HG03159 (cell line): ENCODE measurements around the gene CHRM1.

ENCODE experiments used
- ATAC-seq: cut with Tn5 transposase; IDR thresholded peaks from one replicate; pipeline ENCODE4 v1.9.1; 2021; ENCODE audit warnings: mild to moderate bottlenecking, moderate library complexity; ENCODE audit not compliant: unreplicated experiment

CHRM1 gene

GRCh38 chr11:62926680-62927455 lies 5.7 kb upstream of the CHRM1 start:
- ATAC-seq, result no peak

GRCh38 chr11:62925745-62926679 lies 4.8 kb upstream of the CHRM1 start:
- ATAC-seq, result no peak

GRCh38 chr11:62925308-62925707 lies 4.1 kb upstream of the CHRM1 start:
- no peak for ATAC-seq

DNA sequence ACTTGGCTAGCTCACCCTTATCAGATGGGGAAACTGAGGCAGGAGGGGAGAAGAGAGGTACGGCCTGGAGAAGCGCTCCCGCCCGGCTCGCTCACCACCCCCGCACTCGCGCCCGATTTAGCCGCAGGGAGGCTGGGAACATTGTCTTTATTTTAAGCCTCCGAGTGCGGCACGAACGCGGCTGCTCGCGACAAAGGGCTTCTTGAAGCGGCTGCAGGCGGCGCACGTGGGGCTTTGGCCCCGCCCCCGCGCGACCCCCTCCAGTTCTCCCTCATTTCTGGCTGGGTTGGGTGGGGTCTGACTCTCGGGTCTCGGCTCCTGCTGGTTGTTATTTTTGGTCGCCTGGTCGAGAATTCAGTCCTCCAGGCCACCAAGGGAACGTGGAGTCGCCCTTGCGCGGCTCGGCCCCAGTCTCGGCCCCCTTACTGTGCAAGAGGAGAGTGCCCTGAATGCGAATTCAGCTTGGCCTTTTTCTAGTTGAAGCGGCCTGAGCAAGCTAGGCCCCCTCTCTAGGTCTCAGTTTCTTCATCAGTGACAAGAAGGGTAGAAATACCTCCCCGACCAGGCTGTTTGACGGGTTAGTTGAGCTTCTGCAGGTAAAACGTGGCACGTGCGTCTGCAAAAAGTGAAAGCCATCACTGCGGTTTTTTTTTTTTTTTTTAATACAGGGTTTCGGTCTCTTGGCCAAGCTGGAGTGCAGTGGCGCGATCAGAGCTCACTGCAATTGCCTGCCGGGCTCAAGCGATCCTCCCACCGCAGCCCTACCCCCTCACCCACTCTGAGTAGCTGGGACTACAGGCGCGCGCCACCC lies 2.6 kb upstream of the CHRM1 start:
- no peak for ATAC-seq

DNA sequence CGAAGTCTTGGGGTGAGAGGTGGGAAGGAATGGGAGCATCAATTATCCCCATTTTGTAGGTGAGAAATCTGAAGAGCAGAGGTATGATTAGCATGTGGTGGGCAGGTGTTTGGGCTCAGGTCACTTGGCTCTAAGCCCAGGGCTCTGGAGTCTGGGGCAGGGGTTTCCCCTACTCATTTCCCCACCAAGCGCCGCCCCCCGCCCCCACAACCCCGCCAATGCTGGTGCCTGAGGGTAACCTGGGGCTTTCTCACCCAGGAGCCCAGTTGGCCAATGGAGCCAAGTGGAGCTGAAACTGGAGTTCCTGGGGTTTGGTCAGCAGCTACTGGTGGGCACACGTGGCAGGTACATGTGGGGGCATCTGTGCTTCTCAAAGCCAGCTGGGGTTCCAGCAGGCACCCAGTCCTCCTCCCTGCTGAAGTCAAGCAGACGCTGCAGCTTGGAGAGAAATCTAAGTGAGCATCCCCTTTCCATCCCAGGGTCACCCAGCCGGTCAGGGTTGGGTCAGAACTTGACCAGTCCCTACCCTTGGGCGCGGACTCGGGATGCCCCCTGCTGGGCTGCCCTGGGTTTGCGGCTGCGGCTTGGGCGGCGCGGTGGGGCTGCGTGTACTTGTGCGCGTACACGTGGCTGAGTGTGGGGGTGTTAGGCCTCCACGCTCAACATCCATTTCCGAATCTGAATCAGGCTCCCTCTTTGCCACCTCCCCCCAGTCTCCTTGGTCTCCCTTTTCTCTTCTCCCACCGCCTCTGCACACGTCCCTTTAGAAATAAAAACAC lies 1.7 kb upstream of the CHRM1 start:
- ATAC-seq, result no peak

GRCh38 chr11:62922189-62922589 lies 1.0 kb upstream of the CHRM1 start:
- no peak for ATAC-seq

- no peak for ATAC-seq
Observed at GRCh38 chr11:62921573-62922188, 518 bp upstream of the CHRM1 start.

DNA sequence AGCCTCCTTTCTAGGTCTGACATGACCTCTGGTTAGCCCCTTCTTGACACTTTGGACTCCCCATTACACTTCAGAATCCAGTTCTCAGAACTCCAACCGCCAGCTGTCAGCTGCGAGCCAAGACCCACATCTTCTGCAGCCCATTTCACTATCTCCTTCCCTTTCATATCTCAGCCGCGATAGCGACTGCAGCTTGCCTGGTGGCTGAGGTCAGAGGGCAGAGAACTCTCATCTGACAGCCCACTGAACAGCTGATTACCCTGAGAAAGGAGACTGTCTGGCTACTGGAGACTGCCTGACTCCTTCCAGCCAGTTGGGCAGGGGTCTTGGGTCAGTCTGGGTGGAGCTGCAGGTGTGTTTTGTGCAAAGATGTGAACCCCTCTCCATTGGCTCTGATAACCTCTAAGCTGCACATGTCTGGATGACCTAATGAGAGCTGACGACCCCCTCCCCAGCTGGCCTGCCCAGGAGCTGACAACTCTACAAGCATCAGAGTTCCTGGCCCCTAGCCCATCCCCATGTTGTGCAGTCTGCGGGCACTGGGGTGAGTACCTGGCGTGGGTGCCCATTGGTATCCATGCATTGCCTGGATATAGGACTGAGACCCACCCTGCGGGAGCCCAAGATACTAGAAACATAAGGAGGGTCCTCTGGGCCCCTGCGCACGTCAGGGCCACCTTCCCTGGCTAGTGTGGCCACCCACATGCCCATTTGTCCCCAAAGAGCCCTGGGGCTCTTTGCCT lies 1.1 kb downstream of the CHRM1 start:
- ATAC-seq, result no peak

GRCh38 chr11:62919476-62919875 lies 1.7 kb downstream of the CHRM1 start:
- ATAC-seq, result no peak

- ATAC-seq, result no peak
Observed at GRCh38 chr11:62918531-62918930, 2.6 kb downstream of the CHRM1 start.

- no peak for ATAC-seq
Observed at GRCh38 chr11:62917906-62918502, 3.2 kb downstream of the CHRM1 start.

GRCh38 chr11:62914416-62914815 lies 6.7 kb downstream of the CHRM1 start:
- no peak for ATAC-seq

DNA sequence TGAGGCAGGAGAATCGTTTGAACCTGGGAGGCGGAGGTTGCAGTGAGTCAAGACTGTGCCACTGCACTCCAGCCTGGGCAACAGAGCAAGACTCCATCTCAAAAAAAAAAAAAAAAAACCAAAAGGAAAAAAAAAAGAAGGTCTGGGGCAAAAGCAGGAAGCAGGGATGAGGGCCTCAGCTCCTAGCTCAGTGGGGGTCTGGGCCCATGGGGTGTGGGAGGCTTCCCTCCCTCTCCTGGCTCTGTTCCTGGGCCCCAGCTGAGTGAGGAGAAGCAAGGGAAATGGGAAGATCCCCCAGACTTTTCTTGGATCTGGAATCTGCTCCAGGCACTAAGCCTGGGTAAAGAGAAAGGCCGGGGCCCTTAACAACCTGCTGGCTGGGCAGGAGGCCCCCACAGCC lies 8.9 kb downstream of the CHRM1 start:
- ATAC-seq, result no peak

GRCh38 chr11:62911137-62912130 lies 9.7 kb downstream of the CHRM1 start:
- no peak for ATAC-seq

- no peak for ATAC-seq
Observed at GRCh38 chr11:62910141-62910882, 10.9 kb downstream of the CHRM1 start.

- ATAC-seq, result no peak
Observed at GRCh38 chr11:62909107-62909894, 11.9 kb downstream of the CHRM1 start.
